ENCODE measurements around the gene KLHL29. TPM values are rescaled to one million over a fixed set of nuclear protein-coding genes. Genes with fewer than 3 reads are reported as not detected.

Gene KLHL29
- total and polyA plus RNA-seq, 2 of the 13 experiments (the other 11 are each of a cell fraction or from before 2014, with no cell fraction given), result 0.01 TPM; not detected in 1

DNA sequence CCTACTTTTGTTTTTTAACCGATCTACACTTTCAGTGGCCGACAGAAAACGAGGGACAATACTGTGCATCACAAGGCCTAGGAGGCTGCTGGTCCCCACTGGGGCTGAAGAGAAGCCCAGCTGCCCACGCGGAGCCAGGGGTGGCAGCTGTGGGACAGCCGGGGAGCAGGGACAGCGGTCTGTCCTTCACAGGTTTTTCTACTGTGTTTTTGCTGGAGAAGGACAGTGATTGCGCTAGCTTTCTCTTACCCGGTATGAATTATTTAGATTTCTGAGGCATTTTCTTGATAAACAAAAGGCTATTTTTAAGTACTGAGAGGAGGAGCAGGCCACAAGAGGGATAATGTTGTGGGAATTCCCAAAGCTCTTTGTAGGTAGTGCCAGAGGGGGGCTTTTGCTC is 322.1 kb downstream of the KLHL29 start (continued):
- TF ChIP-seq, protein P1, sequence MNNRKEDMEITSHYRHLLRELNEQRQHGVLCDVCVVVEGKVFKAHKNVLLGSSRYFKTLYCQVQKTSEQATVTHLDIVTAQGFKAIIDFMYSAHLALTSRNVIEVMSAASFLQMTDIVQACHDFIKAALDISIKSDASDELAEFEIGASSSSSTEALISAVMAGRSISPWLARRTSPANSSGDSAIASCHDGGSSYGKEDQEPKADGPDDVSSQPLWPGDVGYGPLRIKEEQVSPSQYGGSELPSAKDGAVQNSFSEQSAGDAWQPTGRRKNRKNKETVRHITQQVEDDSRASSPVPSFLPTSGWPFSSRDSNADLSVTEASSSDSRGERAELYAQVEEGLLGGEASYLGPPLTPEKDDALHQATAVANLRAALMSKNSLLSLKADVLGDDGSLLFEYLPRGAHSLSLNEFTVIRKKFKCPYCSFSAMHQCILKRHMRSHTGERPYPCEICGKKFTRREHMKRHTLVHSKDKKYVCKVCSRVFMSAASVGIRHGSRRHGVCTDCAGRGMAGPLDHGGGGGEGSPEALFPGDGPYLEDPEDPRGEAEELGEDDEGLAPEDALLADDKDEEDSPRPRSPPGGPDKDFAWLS (CRISPR knock-in tag; IDR thresholded peaks at IDR 0.05; ENCODE audit: borderline replicate concordance), result no peak
- no peak for TF ChIP-seq TCF7L2 (IDR thresholded peaks at IDR 0.05; ENCODE audit: low read depth, low read length)
- no peak for TF ChIP-seq ZNF562 (CRISPR knock-in tag; IDR thresholded peaks at IDR 0.05; ENCODE audit: borderline replicate concordance)
- no peak for TF ChIP-seq SRF (IDR thresholded peaks at IDR 0.05; ENCODE audit: low read depth, low read length)

DNA sequence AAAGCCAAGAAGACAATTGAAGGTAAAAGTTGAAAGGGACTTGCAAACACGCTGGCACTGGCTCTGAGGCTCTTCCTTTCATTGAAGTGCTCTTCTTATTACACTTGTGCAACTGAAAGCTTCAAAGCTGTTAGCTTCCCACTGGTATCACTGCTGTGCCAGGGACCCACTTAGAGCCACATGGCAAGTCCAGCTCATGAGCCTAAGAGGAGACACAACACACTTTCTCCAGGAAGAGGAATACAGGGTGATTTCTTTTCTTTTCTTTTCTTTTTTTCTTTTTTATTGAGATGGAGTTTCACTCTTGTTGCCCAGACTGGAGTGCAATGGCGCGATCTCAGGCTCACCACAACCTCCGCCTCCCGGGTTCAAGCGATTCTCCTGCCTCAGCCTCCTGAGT is 323.8 kb downstream of the KLHL29 start:
- Histone ChIP-seq H3K36me3 (replicated peaks in 1 of 2; ENCODE audit: control insufficient read depth in 1 of 2, insufficient read depth in 2 of 2, low read length in 2 of 2) (no peaks in the 10 kb centered on the region), H2AFZ (ENCODE audit: low read length) (no peak overlapping the region), H3K27me3 (ENCODE audit: control insufficient read depth in 1 of 2, insufficient read depth in 2 of 2, low read length in 2 of 2) (no peaks in the 10 kb centered on the region), H3K9me3 (ENCODE audit: low read length) (no peaks in the 10 kb centered on the region), H3K9ac (ENCODE audit: insufficient read depth, low read depth, low read length) (no peak overlapping the region), H4K20me1 (ENCODE audit: insufficient read depth, low read length) (no peaks in the 10 kb centered on the region), H3K27ac (ENCODE audit: extremely low read length, insufficient read depth, low read length) (no peak overlapping the region), H3K4me1 (ENCODE audit: insufficient read depth, low read length) (no peaks in the 10 kb centered on the region), H3K79me2 (ENCODE audit: insufficient read depth, low read length) (no peaks in the 10 kb centered on the region), H3K4me3 (replicated peaks in 1 of 3; ENCODE audit: insufficient read depth in 1 of 3, low read depth in 2 of 3, low read length in 3 of 3) (no peak overlapping the region), H3K4me2 (ENCODE audit: low read depth, low read length) (no peak overlapping the region)
- no TSS peak for BruUV-seq (replicated peaks)
- WGBS (ENCODE audit: low lambda C conversion rate), result 96% methylated on average over 6 of the region's 6 CpGs
- DNase-seq (ENCODE audit: low spot score) (no peak), ATAC-seq (no peak), FAIRE-seq (no peak)
- in situ Hi-C loops (cut with HindIII; ENCODE audit: extremely low pct_ligation_motif_present, low pct_unique_long_range_greater_than_20kb) (no loop called here), intact Hi-C loops (cut with micrococcal nuclease; ENCODE audit: unreplicated experiment) (no loop called here)
- TF ChIP-seq PHF8 (CRISPR knock-in tag; IDR thresholded peaks at IDR 0.05) (no peak), TEAD3 (CRISPR knock-in tag; optimal IDR thresholded peaks at IDR 0.05; ENCODE audit: borderline replicate concordance) (no peak), ZNF564 (CRISPR knock-in tag; IDR thresholded peaks at IDR 0.05) (no peak), BRCA1 (CRISPR knock-in tag; IDR thresholded peaks at IDR 0.05) (no peak), ZNF382 (CRISPR knock-in tag; IDR thresholded peaks at IDR 0.05; ENCODE audit: borderline replicate concordance) (no peak), SNAI1 (CRISPR knock-in tag; IDR thresholded peaks at IDR 0.05; ENCODE audit: borderline replicate concordance) (no peak), HOXA3 (CRISPR knock-in tag; IDR thresholded peaks at IDR 0.05) (no peak), EP300 (IDR thresholded peaks at IDR 0.05; ENCODE audit: low read depth in 2 of 2, low read length in 2 of 2) (no peak), EP300 (CRISPR knock-in tag; IDR thresholded peaks at IDR 0.05; ENCODE audit: borderline replicate concordance) (no peak)
- TF ChIP-seq, protein P2, sequence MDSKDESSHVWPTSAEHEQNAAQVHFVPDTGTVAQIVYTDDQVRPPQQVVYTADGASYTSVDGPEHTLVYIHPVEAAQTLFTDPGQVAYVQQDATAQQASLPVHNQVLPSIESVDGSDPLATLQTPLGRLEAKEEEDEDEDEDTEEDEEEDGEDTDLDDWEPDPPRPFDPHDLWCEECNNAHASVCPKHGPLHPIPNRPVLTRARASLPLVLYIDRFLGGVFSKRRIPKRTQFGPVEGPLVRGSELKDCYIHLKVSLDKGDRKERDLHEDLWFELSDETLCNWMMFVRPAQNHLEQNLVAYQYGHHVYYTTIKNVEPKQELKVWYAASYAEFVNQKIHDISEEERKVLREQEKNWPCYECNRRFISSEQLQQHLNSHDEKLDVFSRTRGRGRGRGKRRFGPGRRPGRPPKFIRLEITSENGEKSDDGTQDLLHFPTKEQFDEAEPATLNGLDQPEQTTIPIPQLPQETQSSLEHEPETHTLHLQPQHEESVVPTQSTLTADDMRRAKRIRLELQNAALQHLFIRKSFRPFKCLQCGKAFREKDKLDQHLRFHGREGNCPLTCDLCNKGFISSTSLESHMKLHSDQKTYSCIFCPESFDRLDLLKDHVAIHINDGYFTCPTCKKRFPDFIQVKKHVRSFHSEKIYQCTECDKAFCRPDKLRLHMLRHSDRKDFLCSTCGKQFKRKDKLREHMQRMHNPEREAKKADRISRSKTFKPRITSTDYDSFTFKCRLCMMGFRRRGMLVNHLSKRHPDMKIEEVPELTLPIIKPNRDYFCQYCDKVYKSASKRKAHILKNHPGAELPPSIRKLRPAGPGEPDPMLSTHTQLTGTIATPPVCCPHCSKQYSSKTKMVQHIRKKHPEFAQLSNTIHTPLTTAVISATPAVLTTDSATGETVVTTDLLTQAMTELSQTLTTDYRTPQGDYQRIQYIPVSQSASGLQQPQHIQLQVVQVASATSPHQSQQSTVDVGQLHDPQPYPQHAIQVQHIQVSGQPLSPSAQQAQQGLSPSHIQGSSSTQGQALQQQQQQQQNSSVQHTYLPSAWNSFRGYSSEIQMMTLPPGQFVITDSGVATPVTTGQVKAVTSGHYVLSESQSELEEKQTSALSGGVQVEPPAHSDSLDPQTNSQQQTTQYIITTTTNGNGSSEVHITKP (CRISPR knock-in tag; IDR thresholded peaks at IDR 0.05; ENCODE audit: low read depth), result no peak
- TF ChIP-seq, protein P3, sequence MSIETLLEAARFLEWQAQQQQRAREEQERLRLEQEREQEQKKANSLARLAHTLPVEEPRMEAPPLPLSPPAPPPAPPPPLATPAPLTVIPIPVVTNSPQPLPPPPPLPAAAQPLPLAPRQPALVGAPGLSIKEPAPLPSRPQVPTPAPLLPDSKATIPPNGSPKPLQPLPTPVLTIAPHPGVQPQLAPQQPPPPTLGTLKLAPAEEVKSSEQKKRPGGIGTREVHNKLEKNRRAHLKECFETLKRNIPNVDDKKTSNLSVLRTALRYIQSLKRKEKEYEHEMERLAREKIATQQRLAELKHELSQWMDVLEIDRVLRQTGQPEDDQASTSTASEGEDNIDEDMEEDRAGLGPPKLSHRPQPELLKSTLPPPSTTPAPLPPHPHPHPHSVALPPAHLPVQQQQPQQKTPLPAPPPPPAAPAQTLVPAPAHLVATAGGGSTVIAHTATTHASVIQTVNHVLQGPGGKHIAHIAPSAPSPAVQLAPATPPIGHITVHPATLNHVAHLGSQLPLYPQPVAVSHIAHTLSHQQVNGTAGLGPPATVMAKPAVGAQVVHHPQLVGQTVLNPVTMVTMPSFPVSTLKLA (IDR thresholded peaks at IDR 0.05), result no peak
- CTCF ChIA-PET (ENCODE audit: low intra/inter-chr PET ratio, low total read pairs), result no interaction called here
- POLR2A ChIA-PET, result no interaction called here

Data from HepG2 (cell line).